ENCODE results near the gene GABPB1. TPM values are rescaled to one million over a fixed set of nuclear protein-coding genes. Genes with fewer than 3 reads are reported as not detected.

The GABPB1 gene
- total RNA-seq, 1 donor from 2014 or later = 48.9 TPM

DNA sequence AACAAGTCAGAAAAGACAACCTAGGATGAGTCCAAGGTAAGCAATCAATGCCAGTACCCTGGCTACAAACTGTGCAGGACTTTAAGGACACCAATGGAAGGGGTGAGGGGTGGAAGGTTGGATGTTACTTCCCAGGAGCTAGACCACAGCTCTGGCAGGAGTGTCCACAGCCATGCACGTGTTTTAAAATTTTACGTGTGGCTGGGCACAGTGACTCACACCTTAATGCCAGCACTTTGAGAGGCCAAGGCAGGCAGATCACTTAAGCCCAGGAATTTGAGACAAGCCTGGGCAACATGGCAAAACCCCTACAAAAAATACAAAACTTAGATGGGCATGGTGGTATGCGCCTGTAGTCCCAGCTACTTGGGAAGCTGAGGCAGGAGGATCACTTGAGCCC is 74.7 kb downstream of the GABPB1 start:
- TF ChIP-seq CTCF (conservative IDR thresholded peaks at IDR 0.05; ENCODE audit: low read depth, low read length) = no peak
- DNase-seq (ENCODE audit: low read depth) = peak; percentile 30
- H3K4me3 ChIP-seq (ENCODE audit: low read depth, low read length) = no peak overlapping the region

- no peak overlapping the region for H3K4me3 ChIP-seq (ENCODE audit: low read depth, low read length)
- no peak for TF ChIP-seq CTCF (conservative IDR thresholded peaks at IDR 0.05; ENCODE audit: low read depth, low read length)
- DNase-seq (ENCODE audit: low read depth) = no peak
These were observed 76.5 kb downstream of the GABPB1 start for GRCh38 chr15:50278496-50278895.

DNA sequence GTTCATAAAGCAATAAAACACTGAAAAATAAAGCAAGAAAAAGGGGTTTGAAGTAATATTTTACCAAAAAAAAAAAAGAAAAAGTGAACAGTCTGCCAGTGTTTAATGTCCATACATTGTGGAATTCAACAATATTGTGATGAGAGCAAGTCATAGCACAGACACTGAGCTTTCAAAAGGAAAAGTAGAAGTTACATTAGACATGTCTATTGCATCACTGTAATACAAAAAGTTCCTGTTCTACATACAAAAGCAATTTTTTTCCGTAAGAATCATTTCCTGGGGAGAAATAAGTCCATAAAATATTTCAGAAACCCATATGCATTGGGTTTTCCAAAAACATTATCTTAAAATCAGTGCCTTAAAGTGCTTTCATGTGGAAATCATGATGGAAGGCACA is 77.6 kb downstream of the GABPB1 start:
- no peak overlapping the region for H3K4me3 ChIP-seq (ENCODE audit: low read depth, low read length)
- no peak for DNase-seq (ENCODE audit: low read depth)
- no peak for TF ChIP-seq CTCF (conservative IDR thresholded peaks at IDR 0.05; ENCODE audit: low read depth, low read length)

DNA sequence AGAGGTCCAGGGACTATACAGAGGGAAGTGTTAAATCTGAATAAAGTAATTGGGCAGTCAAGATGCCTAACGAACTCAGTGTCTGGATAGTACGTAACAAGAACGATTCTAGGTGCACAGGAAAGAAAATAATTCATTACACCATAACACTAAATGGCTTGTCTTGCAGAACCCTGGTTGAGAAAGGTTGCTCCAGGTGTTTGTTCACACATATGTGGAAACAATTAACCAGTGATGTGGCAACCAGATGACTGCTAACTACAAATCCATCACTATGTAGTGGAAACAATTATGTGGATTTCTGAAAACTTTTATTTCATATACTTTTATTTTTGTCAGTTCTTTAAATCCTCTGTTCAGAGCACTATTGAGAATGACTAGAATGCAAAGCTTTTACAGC is 79.1 kb downstream of the GABPB1 start:
- TF ChIP-seq CTCF (conservative IDR thresholded peaks at IDR 0.05; ENCODE audit: low read depth, low read length) = no peak
- H3K4me3 ChIP-seq (ENCODE audit: low read depth, low read length) = no peak overlapping the region
- DNase-seq (ENCODE audit: low read depth) = no peak

DNA sequence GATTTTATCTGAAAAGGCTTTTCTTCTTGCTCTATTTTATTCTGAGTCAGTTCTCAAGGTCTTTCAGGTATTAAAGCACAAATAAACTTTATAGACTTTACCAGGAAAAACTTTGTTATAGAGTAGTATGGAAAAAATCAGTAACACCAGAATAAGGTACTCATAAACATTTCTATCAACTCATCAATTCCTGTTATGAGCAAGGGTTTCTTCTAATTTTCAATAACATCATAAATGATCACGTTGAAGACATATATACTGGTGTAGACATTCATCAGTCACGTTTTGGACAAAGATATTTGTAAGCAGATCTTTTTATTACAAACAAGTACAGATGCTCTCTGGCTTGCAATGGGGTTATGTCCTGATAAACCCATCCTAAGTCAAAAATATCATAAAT is 79.9 kb downstream of the GABPB1 start:
- TF ChIP-seq CTCF (conservative IDR thresholded peaks at IDR 0.05; ENCODE audit: low read depth, low read length) = no peak
- DNase-seq (ENCODE audit: low read depth) = no peak
- no peak overlapping the region for H3K4me3 ChIP-seq (ENCODE audit: low read depth, low read length)

DNA sequence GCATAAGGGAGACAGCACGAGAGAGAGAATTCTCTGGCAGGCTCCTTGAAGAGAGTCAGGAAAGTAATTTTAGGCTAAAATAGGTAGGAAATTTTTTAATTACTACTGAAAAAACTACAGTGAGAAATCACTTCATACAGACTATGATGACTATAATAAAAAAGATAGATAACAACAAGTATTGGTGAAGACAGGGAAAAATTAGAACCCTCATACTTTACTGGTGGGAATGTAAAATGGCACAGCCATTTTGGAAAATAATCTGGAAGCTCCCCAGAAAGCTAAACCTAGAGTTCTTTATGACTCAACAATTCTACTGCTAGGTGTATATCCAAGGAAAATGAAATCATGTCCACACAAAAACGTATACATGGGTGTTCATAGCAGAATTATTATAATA is 87.4 kb downstream of the GABPB1 start:
- no peak overlapping the region for H3K4me3 ChIP-seq (ENCODE audit: low read depth, low read length)
- DNase-seq (ENCODE audit: low read depth) = no peak
- no peak for TF ChIP-seq CTCF (conservative IDR thresholded peaks at IDR 0.05; ENCODE audit: low read depth, low read length)

DNA sequence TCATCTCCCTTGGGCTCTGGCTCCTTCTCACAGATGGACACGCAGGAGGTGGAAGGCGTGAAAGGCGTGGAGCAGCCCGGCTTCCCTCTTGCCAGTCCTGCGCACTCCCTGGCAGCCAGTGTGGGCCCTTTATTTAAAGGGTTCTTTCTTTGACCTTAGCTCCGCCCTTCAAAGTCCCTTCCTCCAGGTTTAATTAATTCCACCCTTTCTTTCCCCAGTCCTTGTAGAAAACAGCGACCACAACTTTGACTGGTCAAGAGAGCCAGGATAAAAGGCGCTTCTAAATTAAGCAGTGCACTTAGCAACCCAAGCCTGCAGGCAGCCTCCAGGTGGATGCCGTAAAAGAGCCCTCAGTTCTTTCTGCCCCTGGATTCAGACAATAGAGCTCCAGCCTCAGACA is 89.4 kb downstream of the GABPB1 start, which contains the start of gene HDC:
Gene HDC (minus strand): TSS at position 107 of the 400 bp plus-strand sequence. CDS start 103 bp downstream, at position 4.
- no peak for TF ChIP-seq CTCF (conservative IDR thresholded peaks at IDR 0.05; ENCODE audit: low read depth, low read length)
- H3K4me3 ChIP-seq (ENCODE audit: low read depth, low read length) = no peak within 1 kb of the TSS
- DNase-seq (ENCODE audit: low read depth) = no peak
